Superior temporal gyrus (tissue), 1 donor: ENCODE data around the gene PCBD1.

Experiments
- DNase-seq: peaks from one replicate; pipeline ENCODE4 v3.0.0-alpha.2; 2016; ENCODE audit errors: extremely low spot score

PCBD1 gene

GRCh38 chr10:70917635-70918034, 29.3 kb upstream of the PCBD1 start:
- DNase-seq, result no peak

GRCh38 chr10:70917226-70917625, 28.9 kb upstream of the PCBD1 start:
- no peak for DNase-seq

DNA sequence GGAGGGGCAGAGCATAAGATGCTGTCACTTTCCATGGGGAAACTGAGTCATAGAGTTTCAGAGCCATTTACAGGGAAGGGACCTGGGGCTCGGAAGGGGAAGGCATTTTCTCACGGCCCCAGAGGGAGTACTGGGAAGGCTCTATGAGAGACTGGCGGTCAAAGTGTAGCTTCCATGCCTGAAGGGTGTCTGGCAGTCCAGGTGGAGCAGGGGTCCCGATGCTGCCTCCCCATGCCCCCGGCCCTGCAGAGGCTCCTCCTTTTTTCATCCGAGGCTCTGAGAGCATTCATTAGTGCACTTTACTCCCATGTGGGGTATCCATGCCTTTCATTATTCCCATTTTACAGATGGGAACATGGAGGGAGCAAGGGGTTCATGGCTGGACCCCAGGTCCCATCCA, 27.9 kb upstream of the PCBD1 start:
- DNase-seq, result no peak

GRCh38 chr10:70915806-70916205, 27.4 kb upstream of the PCBD1 start:
- DNase-seq, result no peak

DNA sequence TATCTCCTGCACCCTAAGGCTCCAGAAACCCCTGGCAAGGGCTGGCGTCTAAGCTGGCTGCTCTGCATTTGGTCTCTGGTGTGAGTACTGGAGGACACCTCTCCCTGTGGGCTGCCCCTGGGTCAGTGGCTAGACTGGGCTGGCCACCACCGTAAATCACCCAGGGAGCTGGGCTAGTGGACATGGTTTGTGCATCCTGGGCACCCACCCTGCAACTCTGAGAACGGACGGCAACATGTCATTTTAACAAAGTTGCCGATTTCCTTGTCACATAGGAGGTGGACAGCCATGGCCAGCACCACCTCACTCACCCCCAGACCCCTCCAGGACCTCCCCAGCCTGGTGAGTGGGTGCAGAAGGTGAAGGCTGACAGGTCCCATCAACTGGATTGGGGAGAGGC, 26.8 kb upstream of the PCBD1 start:
- DNase-seq, result no peak

DNA sequence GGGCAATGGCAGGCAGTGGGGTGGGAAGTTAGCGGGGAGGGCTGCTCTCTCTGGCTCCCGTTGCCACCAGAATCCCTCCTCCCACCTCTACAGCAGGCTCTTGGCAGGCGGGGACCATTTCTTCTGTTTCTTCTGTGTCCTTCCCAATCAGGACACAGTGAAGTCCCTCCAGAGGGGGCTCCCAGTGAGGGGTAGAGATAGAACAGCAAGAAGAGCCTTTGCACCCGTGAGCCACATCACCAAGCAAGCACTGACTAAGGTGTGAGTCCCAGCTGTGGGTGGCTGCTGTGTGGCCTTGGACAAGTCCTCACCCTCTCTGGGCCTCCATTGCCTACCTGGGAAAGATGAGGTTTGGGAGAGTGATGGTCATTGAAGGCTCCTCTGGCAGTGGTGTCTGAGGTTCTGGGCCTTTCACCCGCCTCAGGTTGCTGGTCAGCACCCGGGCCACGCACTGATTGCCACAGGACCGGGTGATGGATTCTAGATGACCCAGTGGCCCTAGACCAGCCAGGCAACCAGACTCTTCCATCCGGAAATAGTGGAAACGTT, 26.0 kb upstream of the PCBD1 start:
- no peak for DNase-seq

DNA sequence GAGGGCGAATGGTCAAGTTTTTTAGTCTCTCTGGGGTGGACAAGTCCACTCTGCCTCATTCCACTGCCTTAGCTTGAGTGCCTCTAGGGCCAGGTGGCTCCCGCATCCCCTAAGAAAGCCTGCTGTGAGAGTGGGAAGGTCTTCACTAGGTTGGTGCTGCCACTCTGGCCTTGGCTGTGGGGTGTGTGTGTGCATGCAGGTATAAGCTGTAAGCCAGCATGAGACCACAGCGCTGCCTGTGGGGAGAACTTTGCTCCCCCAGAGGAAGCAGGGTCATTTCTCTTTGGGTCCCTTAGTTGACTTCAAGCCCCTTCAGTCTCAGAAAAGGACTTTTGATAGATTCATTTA, 25.5 kb upstream of the PCBD1 start:
- DNase-seq, result no peak

DNA sequence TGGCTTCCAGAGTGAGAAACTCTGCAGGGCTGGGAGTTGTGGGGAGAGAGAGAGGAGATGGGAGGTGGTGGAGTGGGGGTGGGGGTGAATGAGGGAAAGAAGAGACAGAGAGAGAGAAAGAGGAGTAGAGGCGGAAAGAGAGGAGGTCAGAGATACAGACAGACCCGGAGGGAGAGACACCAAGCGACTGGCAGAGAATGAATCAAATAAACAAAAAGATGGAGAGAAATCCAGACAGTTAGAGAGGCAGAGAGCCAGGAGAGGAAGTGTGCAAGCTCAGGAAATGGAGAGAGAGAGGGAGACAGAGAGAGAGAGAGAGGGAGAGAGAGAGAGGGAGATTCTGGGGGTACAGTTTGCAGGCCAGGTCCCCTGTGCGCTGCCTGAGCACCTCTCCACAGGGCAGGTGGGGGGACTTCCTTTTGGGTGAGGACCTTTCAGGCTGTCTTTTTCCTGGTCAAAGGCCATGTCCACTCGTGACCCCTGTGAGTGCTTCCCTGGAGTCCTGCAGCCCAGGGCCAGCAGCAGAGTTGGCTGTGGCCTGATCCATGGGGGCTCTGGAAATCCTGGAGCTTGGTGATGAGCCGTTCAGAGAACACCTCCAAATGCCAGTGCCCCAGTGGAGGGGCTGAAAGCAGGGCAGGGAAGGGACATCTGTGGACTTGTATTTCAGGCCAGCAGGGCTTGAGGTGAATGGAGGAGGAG, 25.0 kb upstream of the PCBD1 start:
- DNase-seq, result no peak

- DNase-seq, result no peak
These were observed 24.2 kb upstream of the PCBD1 start for GRCh38 chr10:70912556-70912955.

DNA sequence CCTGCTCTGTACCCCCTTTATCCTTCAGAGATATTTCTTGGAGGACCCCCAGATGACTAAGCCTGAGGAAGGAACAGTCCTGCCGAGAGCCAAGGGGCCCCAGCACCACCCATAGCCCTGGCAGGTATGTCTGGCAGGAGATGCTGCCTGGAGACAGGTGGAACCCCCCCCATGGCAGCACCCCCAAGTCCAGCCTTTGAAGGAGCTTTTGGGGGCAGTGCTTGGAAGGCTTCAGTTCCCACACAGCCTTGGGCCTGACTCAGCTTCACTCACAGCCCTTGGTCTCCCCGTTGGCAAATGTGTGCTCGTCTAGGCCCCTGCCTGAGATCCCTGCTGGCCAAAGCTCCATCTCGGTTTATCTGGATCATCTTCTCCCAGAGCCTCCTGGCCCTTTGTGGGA, 23.0 kb upstream of the PCBD1 start:
- DNase-seq, result no peak

- DNase-seq, result no peak
These were observed 22.3 kb upstream of the PCBD1 start for GRCh38 chr10:70910486-70911341.

GRCh38 chr10:70909326-70909935, 21.1 kb upstream of the PCBD1 start:
- DNase-seq, result no peak

- DNase-seq, result no peak
These were observed 20.3 kb upstream of the PCBD1 start for GRCh38 chr10:70908406-70909296.

GRCh38 chr10:70907637-70908405, 19.5 kb upstream of the PCBD1 start:
- no peak for DNase-seq

DNA sequence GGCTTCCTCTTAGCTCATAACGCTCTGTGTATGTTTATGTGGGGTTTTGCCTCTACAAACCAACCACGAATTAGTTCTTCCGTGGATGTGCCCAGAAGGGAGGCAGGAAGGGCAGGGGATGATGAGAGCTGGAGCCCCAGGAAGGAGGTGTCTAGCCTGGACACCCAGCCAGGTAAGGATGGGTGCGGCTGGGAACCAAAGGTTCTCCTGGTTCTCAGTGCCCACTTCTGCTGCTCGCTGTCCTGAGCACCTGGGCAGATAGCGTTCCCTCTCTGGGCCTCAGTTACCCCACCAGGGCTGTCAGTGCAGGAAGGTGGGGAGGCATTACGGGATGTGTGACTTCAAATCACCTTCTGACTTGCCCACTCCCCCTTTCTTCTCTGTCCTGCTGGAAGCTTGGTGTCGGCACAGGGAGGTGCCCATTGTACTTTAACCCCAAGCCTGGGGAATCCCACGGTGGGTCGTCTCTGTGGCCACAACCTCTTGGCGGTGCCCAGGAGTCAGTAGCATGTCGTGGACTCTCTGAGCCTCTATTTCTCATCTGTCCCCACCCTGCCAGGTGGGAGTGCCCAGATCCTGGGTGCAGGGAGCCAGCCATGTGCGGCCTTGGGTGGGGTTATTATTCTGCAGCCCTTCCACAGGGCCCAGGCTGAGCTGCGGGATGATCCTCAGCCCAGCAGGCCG, 18.7 kb upstream of the PCBD1 start:
- DNase-seq, result no peak

DNA sequence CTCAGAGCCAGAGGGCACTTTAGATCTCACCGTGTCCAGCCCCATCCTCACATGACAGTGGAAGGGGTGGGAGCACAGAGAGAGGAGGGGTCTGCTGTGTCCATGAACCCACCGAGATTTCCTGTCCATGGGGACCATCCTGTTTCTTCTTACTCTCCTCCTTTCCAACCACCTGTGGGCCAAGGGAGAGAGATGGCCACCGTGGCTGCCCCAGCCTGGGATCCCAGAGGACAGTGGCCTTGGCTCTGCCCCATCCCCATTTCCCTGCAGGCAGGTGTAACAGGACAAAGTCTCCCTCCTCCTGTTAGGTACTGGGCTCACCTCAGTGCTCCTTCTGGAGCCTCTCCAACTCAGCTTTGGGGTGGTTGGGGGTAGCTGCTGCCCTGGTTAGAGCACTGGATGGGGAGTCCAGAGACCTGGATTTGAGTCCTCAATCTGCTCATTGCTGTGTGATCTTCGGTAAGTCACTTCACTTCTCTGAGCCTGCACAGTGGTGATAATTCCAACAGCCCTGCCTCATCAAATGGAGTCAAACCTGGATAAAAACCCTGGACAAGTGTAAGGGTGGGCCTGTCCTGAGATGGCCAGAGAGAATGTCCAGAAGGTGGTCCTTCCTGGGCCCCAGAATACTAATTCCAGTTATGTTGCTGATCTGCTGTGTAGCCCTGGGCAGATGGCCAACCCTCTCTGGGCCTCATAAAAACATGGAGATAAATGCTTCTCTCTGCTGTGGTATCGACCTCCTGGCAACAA, 17.8 kb upstream of the PCBD1 start:
- no peak for DNase-seq

- DNase-seq, result no peak
These were observed 17.0 kb upstream of the PCBD1 start for GRCh38 chr10:70905071-70906021.

DNA sequence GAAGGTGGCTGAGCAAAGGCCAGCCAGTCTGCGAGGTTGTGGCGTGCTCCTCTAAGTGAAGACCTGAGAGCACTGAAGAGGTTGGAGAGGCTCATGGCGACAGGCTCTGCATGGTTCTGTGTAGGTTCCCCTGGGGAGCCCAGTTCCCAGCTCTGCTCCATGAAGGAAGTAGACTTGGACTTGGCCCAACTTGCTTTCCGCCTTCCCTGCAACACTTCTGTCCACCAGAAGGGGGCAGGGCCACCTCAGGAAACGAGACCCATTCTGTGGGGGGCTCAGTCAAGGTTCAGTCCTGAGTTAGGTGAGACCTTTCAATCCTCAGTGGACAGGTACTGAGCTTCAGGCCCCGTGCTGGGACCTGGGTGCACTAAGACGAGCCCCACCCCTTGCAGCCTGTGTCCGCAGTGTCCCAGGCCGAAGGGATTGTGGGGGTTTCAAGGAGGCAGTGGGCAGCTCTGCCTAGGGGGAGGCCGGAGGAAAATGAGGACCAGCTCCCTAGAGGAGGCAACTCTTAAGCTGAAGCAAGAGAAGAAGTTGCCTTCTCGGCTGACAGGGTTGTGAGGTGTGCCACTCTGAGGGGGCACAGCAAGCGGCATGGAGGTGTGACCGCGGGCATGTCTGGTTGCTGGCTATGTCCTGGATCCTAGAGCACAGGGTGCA, 15.0 kb upstream of the PCBD1 start:
- peak; percentile 80 for DNase-seq
